Stimulated activated CD8-positive, alpha-beta memory T cell treated with anti-CD3 and anti-CD28 coated beads, Interleukin-7, amount 100 ng/mL, for 24 hours (primary cell): Measurements from ENCODE around the gene LRRC1.

Source experiments
- DNase-seq: peaks from one replicate; pipeline ENCODE4 v3.0.0-alpha.2; 2020; ENCODE audit warnings: low read depth

LRRC1 gene

DNA sequence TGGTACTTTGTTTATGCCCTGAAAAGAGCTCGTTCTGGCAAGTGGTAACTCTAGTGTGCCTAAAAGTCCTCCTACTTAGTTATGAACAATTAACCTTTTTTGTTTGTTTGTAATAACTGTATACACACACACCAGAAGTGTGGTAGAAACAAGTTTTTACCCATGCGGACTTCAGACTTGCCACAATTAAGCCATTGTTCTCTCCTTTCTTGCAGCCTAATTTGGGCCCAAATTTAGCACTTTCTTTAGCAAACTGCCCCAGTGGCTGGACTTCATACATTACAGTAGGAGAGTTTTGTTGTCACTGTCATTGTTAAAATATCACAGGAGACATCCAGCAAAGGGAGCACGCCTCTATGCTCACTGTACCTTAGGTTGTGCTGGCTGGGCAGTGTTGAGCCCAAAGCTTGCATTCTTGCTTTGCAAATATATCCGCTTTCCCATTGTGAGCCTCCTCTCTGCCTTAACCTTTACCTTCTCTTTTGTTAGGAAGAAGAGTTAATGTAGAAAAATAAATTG is 53.0 kb downstream of the LRRC1 start:
- DNase-seq, result no peak

DNA sequence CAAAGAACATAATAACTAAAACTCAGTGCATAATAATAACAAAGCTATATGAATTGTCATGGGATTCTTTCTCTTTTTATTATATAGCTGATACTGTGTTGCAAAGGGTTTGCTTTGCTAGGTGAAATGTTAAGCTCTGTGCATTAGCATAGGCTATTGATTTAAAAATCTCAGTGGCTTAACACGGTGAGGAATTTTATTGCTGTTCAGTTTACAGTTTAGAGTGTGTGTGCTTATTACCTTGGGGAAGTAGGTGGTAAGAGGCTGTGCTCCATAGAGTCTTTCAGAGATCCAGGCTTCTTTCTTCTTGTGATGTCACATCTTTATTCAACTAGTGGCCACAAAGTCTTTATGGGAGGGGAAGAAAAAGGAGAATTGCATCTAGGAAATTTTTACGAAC is 55.7 kb downstream of the LRRC1 start:
- no peak for DNase-seq

DNA sequence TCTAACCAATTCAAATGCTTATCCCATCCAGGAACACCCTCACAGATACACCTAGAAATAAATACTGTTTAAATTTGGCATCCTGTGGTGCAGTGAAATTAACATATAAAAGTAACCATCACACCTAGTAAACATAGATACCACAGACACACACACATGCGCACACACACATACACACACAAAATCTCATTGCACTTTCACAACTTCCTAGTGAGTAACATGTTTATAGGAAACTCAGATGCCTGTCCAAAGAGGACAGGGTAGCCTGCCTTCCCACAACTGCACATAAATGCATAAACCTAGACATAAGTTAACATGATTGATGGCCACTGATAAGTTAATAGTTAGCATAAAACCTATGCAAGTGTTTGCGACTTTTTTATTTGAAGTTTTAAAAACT is 56.8 kb downstream of the LRRC1 start:
- DNase-seq, result no peak

DNA sequence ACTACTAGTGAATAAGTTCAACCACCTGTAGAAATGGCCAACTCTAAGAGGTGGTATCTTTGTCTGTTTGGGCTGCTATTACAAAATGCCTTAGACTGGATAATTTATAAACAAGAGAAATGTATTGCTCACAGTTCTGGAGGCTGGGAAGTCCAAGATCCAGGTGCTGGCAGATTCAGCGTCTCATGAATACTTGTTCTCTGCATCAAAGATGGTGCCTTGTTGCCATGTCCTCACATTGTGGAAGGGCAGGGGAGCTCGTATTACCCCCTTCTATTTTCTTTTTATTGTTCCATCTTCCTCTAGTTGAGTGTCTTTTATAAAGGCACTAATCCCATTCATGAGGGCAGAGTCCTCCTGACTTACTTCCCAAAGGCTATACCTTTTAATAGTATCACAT is 58.0 kb downstream of the LRRC1 start:
- no peak for DNase-seq

DNA sequence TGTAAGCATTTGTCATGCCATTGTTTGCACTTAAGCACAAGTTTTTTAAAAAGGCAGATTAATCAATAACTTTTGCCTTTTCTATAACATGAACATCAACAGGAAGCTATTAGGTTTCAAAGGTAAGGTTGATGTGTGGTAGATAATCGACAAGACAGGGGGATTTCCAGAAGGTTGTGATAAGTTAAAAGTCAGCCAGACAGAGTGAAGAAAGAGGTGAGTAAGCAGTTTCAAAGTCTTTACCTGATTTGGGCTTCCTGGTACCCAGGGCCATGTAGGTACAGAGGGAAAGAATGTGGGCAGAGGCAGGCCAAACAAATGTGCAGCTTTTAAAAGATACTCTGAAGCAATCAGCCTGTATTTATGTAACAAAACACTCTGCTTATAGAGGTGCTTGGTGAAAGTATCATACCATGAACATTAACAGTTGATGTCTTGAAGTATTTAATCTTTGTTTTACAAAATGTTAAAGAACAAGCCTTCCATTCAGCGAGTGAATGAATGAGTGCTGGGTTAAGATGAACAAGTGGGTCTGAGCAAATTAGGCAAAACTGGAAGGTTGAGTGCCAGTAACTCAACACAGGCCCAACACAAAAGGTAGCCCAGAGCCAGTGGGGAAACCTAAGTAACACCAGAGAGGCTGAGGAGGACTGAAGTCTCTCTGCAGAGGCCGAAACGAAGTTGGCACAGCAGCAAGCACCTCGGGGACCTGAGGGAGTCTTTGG is 60.2 kb downstream of the LRRC1 start:
- DNase-seq, result no peak

DNA sequence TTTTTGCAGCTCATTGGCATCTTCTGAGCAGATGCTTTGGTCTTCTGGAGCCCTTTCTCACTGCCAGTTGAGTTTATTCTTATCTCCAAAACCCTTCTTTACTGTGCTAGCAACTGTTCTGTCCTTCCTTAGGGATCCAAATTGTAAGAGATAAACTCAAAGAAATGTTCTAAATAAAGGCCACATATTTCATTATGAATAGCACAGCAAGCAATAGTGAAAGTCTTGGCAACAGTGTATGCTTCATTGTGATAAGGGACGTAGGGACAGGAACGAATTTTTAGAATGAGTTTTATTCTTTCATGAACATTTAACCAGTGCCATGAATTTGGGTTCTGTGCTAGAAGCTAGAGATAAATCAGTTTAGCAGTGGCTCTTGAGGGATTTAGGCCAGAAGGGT is 61.1 kb downstream of the LRRC1 start:
- no peak for DNase-seq

DNA sequence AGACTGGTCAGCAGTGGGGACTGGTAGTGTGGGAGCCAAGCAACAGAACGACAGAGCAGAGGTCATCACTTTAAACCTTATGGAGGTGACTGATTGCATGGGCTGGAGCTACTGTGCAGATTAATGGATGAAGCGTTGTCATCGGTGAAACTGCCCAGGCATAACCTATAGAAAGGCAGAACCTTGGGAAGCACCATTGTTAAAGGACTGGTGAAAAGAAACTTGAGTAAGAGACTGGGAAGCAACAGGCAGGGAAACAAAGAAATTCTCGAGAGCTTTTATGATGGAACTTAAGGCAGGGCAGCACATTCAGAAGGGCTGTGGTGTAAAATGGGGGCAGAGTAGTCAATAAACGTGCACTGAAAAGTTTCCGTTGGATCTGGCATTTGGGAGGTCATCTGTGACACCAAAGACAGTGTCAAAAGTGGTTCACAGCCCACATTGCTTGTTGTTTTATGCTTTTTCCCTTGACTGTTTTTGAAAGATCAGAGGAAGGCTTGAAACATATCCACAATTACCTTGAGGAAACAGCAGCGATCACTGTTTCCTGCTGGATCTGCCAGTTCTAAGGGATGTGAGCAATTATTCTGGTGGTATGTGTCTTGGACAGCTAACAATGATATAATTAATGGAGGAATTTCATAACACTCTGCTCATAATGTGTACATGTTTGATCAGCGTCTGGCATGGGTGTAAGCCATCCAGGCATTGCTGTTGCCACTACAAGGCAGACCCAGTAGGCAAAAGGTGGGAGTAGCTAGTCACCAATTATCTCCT is 62.7 kb downstream of the LRRC1 start:
- no peak for DNase-seq

DNA sequence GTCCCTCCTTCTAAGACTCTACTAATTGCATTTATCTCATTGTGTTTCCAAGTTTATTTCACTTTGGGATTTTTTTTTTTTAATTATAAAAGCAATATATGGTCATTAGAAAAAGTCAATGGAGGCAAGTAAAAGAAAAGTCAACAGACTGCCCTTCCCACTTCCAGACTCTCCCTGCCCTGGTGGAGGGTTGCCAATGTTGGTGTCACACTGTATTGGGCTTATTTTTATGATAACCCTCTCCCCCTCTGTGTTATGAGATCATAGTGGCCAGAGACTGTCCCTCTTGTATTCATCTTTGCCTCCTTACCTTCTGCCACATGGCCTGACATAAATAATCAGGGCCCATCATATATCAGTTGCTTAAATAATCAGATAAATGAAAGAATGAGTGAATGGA is 63.4 kb downstream of the LRRC1 start:
- DNase-seq, result no peak

DNA sequence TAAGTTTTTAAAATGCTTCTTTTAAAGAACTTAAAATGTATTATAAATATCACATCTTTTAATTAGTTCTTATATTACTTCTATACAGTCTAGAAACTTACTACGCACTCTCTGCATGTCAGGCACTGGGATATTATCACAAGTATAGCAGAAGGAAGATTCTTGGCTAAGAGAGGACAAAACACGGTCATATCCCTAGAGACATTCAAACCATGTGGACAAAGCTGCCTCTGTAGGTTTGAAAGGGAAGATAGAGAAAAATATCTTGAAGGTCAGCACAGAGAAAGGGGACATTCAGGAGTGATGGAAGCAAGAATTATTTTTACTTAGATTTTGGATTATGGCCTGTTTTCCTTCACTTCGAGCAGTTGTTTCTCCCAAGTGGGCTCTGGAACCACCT is 64.1 kb downstream of the LRRC1 start:
- DNase-seq, result no peak

DNA sequence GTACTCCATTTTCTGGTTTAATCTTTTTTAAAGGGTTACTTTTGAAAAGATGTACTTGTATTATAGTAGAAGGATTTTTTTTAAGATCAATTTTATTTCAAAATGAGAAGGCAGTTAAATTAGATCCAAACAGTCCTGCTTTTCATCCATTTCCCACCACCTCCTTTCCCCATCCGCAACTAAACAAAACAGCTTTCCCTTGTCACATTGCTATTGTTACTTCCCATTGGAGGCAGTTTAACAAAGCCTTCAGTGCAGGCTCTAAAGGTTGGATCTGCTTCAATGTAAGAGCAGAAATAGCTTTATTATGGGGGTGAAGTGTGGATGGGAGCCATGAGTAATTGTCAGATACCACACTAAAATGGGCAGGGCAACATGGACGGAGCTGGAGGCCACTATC is 65.7 kb downstream of the LRRC1 start:
- no peak for DNase-seq

DNA sequence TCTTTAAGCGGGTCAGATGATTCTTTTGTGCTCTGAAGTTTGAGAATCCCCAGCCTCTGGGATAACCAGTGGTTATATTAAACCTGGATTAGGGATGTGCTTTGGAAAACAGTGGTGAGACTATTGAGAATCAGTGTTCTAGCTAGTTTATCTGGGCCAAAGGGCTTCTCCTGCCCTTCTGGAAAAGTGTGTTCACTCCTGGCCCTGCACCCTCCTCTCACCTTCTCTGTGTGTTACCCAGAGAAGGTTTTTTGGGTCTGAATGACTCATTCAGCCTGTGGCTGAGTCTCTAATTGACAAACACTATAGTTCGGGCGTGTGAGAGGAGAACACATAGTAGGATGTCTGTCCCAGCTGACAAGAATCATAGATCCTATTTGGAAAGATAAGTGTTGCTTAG is 66.7 kb downstream of the LRRC1 start:
- no peak for DNase-seq

DNA sequence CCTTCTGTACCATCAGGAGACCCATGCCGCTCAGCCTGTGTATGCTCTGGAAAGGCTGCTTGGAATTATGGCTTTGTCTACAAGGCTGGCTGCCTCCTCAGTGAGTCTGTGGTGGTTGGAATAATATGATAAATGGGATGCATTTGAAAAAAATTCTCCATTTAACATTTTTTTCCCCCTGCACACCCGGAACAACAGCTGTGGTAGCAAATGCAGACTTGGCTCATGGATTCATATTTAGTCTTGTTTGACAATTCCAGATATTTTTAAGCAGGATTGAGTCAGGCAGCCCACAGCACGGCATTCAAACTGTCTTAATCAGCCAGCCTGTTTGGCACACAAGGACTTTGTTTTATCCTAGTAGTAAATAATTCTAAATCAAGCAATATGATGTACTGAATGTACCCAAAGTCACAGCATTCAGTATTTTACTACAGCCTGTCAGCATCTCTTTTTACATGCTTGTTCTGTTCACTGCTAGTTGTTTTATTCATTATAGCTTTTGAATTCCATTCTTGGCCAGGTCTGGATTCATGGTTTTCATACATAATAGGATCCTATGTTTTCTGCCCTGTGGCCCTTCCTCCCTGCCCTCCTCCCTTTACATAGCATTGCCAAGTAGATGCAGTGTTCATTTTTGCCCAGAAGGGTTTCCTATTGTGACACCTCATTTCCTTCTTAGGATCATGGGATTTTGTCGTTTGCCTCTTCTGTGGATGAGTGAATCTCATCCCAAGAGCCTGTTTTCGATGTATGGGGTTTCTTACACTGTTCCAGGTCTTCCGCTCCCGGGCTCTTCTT is 68.1 kb downstream of the LRRC1 start:
- DNase-seq, result no peak

DNA sequence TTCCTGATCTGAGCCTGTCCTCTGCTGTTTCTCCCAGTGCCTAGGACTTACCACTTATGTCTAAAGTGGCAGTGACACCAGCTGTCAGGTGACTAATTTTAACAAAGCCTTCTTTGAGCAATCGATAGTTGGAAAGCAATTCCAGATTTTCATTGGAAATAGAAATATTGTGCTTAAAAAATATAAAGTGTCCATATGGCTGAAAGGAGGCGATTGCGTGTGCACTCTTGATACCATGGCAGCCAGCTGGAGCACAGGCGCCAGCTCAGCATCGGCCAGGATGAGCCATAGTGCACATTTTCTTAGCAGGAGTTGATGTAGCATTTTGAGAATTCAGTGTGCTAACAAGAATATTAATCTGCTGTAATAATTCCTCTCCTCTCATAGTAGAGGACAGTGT is 70.0 kb downstream of the LRRC1 start:
- no peak for DNase-seq

DNA sequence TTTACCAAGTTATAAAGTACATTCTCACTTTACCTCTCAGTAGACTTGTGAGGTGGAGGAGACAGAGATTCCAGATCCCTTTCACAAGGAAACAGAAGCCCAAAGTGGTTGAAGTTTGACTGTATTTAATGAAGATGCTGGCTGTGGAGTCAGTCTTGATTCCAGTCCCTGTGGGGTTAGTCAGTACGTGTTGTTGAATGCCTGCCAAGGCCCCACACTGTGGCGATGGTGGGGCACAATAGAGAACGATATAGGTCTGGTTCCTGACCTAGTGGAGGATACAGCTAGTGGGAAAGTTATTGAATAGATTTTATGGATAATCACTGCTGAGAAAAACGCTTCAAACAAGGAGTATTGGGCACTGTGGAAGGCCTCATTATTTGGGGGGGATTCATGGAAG is 71.4 kb downstream of the LRRC1 start:
- no peak for DNase-seq

DNA sequence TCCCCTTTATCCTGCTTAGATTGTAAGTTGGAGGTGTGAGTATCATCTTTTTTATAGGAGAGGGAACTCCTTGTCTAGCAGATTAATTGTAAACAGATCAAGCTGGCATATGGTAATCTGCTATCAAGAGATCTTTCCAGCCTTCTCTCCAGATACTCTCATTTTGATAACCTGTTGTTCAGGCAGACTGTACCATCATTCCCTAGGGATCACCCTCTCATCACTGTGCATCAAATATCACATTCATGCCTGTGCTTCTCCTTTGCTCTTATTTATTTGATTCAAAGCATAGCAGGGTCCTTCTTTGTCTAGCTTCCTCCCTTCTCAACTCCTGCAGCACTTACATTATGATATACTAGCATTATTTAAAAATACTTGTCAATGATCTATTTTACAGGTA is 73.8 kb downstream of the LRRC1 start:
- DNase-seq, result no peak

DNA sequence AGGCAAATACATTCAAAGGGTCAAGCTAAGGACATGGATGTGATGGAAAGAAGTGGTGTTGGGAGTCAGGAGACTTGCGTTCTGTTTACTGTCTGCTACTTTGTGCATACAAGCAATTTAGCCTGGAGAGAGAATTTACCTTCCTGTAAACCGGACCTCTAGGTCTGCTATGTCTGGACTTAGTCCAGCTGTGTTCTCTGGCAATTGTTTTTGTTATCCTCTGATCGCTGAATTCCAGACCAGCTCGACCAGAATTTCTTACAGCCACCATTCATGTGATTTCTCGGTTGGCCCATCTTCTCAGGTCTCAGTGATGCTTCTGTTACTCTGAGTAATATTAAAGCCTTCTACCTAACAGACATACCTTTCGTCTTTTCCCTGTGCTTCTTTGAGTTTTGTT is 75.2 kb downstream of the LRRC1 start:
- no peak for DNase-seq

DNA sequence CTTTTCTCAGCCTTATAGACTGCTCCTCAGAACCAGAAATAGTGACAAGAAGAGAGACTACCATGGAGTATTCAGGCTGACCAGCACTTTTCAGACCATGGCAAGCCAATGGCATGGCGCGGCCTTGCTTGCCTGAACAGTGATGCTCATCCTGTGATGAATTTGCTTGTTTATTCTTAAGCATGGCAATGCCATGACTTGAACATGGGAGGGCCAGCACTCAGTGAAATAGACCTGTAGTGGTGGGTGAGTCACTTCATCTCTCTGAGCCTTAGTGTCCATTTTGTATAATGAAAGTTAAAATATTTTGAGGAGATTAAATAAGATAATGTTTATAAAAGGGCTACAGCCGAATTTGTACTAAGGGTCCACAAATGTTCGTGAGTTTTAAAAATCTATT is 79.1 kb downstream of the LRRC1 start:
- DNase-seq, result no peak

DNA sequence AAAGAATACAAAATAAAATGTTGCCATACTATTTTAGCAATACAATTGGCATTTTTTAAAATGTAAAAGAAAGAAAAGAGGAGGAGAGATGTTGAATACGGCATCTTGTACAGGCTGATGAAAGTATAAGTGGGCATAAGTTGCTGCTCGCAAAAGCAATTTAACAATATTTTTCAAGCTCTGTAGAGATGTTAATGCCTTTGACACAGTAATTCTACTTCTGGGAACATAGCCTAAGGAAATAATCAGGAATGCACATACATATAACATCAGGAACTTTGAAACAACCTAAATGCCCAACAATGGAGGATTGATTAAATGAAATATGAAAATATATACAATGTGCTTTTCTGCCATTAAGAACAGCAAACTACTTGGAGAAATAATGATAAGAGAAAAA is 80.2 kb downstream of the LRRC1 start:
- DNase-seq, result no peak

DNA sequence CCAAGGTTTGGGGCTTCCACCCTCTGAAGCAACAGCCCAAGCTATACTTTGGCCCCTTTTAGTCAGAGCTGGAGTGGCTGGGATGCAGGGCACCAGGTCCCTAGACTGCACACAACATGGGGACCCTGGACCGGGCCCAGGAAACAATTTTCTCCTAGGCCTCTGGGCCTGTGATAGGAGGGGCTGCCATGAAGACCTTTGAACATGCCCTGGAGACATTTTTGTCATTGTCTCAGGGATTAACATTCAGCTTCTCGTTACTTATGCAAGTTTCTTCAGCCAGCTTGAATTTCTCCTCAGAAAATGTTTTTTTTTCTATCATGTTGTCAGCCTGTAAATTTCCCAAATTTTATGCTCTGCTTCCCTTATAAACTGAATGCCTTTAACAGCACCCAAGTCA is 82.3 kb downstream of the LRRC1 start:
- DNase-seq, result no peak

DNA sequence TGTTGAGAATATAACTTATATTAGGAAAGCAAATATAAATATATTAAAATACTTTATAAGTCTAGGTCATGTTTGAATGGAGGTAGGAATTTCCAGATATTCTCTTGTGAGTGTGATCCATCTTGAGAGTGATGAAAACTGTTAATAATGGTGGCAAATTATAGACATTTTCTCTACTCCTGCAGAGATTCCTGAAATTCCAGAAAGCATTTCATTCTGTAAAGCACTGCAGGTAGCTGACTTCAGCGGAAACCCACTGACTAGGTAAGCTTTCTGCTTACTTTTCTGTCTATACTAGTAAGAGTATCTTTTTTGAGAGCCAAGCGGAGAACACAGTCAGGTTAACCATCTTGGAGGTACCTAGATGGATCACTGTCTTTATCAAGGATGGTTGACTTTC is 84.0 kb downstream of the LRRC1 start:
- no peak for DNase-seq

DNA sequence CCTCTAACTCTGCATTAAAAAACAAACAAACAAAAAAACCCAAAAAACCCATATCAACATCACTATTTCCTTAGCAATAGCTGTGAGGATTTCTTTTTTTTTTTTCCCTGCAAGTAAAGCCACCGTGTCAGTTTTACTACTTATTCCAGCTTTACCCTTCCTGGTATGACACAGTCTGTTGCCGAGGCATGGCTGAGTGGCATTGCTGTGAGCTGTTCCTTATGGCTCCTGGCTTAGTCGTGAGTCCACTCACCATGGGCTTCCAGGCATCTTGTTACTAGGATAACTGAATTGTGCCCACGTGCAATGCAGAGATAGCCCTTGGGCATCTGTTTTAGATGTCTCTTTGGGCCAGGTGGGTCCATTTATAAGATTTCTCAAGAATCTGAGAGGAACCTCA is 84.8 kb downstream of the LRRC1 start:
- DNase-seq, result no peak

DNA sequence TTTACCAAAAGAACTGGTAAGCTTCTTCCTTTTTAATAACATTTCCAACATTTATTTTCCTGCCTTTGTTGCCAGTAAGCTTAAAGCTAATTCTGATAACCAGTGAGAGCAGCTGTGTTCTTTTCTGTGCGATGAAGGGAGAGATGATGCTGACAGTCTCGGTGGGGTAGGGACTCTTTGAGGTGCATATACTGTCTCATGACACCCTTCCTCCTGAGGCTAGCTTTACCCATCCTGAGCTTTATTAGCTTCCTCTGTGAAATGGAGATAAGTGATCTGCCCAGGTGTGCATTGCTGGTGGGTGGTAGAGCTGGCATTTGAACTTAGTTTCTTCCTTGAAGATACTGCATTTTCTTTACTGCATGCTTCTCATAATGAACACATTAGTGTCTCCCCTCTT is 92.5 kb downstream of the LRRC1 start:
- no peak for DNase-seq

DNA sequence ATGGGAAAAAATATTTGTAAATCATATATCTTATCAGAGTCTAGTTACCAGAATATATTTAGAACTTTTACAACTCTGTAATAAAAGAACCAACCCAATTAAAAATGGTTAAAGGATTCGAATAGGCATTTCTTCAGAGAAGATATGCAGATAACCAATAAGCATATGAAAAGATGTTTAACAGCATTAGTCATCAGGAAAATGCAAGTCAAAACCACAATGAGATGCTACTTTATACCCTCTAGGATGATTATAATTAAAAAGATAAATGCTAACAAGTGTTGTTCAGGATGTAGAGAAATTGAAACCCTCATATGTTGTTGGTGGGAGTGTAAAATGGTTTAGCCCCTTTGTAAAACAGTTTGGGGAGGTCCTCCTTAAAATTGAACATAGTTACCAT is 94.1 kb downstream of the LRRC1 start:
- no peak for DNase-seq
